Measurements from ENCODE around the gene C2CD4A.
A peak's percentile ranks its signal among the peaks of the same experiment; 100 is the strongest.

The C2CD4A gene

DNA sequence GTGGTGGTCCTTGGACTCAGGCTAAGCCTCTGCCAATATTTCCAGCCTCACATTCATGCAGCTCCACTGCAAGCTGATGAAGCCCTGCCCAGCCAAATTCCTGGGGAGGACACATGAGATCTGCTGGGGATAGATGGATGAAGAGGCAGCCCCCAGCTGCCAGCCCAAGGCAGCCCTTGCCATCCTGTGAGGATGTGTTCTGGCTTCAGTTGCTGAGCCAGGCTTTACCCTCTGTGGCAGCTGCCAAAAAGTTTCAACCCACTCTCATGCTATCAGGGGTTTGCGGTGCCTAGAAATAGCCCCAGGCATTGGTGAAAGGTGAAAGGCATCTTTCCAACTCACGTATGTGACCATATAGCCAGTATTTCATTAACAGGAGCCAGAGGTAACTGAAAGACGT lies 37.6 kb downstream of the C2CD4A start:
- DNase-seq: no peak

DNA sequence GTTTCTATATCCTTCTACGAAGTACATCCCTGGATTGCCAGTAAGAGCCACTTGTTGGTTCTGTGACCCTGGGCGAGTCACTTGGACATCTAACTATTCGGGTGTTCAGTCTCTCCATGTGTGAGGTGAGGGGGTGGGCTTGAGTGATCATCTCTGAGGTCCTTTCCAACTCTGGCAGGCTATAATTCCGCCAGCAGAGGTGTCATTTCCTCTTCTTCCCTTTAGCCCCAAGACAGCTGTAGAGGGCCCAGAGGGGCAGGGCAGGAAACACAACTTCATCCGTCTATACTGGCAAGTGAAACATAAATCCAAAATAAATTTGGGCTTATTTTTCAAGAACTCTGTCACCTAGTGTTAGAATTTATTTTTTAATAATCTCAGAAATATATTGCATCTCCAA lies 38.1 kb downstream of the C2CD4A start:
- no peak for DNase-seq

DNA sequence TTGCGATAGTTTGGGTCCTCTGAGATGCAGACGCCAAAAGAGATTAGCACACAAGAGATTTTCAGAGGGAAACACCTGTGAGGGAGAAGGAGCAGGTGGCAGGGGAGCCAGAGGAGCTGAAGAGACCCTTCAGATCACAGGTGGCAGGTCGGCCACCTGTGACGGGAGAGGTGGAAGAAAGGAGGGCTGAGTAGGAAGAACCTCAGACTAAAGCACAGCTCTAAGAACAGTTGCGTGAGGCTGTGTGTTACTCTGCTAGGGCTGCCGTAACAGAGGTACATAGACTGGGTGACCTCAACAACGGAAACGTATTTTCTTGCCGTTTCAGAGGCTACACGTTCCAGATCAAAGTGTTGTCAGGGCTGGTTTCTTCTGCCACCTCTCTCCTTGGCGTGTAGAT lies 38.5 kb downstream of the C2CD4A start:
- no peak for DNase-seq

DNA sequence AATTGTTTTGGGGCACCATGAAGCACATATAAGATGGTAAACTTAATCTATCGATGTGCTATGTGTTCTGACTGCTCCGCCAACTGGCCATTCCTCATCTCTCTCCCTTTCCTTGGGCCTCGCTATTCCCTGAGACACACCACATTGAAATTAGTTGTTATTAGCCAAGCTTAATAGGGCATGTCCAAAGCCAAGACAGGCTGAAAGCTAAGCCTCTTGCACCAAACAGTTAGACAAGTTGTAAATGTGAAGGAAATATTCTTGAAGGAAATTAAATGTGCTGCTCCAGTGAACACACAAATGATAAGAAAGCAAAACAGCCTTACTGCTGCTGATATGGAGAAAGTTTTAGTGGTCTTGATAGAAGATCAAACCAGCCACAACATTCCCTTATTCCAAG lies 39.3 kb downstream of the C2CD4A start:
- no peak for DNase-seq

DNA sequence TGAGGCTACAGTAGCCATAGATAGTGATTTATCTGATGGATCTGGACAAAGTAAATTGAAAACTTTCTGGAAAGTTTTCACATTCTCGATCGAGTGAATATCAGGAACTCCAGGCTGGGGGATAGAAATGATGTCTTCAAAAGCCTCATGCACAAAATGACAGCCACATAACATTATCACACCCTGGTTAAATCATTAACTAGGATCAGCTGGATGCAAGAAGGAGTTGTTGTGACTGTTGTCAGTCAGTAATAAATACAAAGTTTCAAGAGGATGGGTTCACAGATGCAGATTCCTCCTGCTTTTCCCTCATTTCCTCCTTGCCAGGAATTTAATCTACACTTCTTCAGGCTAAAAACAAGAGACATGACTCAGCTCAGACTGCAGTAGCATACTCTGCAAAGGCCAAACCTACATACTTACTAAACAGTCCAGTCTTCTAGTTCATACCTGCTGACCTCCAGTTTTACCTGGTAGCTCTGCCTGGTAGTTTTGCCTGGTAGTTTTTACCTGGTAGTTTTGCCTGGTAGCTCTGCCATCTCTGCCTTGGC lies 40.9 kb downstream of the C2CD4A start:
- DNase-seq: no peak

DNA sequence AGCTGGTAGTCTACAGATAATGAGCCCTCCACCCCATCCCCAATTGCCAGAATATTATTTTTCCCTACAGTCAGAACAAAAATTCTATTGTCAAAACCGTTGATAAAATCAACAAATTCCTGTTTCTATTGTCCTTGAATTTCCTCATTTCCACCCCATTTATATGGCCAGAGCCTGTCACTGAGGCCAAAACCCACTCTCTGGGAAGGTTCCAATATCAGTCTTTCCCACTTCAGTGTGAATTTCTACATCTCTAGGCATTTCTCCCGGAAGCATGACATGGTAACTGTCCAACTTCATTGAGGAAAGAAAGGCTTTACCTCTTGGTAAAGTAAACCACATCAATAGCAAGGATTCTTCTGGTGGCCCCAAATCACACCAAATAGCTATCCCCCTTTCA lies 41.6 kb downstream of the C2CD4A start:
- no peak for DNase-seq

DNA sequence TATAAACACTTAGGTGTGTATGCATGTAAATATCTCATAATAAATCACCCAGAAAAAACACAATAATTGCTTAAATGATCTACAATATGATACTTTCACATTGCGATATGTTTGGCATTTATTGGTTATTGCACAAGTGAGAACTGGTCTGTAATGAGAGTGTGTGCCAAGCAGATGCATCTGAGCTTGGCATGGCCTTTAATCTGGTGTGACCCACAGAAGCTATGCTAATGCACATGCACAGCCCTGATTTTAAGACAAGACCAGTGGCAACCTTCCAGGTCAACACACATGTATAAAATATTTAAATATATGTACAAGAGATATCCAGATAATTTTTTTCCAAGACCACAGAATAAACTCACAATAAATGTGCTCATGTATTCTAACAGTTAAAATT lies 42.7 kb downstream of the C2CD4A start:
- no peak for DNase-seq

DNA sequence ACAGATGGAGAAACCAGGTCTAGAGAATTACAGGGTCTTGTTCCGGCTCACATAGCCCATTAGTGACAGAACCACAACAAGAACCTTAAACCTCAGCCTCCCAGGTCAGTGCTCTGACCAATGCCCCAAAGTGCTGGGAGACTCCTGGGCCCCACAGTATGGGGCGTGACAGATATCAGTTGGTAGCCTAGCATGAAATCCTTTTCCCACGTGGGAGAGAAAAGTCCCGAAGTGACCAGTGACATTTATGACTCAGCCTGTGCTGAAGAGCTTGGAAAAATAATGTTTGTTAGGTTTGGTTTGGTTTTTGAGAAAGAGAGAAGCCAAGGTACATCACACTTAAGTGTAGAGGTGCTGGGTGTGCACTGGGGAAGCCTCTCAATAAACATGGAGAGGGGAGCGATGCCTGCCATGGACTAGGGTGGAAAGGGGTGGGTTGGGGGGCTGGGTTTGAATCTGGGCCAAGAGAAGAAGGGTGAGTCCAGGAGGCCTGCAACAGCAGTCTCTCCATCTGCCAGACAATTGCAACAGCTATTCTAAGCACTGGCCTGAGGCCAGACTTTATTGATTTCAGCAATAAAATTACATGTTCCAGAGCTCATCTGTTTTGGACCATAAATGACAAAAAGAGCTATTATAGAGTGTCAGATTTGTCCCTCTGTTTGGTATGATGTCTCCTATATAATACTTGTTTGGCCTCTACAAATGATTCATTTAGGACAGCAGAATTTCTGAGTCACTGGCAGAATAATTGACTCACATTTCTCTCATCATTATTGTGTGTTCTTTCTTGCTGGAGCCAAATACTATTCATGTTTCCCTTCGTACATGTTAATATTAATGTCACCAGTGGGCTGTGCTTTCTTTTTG lies 43.4 kb downstream of the C2CD4A start:
- peak; percentile 45 for DNase-seq

DNA sequence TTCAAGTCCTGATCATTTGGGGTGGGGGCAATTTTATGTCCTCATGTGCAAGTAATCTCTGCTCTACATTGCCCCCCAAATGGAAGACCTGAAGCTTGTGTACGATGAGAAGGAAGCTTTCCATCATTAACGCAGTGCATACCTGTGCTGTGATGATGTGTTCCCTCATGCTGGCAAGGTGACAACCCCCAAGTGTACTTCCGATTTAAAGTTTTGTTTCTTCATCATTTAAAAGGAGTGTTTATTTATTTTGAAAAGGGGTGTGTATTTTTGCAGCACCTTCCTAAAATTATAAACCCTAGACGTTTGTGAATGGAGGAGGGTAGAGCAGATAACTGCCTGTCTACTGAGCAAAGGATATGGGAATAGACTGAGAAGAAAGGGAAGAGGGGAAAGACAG lies 45.3 kb downstream of the C2CD4A start:
- DNase-seq: no peak

DNA sequence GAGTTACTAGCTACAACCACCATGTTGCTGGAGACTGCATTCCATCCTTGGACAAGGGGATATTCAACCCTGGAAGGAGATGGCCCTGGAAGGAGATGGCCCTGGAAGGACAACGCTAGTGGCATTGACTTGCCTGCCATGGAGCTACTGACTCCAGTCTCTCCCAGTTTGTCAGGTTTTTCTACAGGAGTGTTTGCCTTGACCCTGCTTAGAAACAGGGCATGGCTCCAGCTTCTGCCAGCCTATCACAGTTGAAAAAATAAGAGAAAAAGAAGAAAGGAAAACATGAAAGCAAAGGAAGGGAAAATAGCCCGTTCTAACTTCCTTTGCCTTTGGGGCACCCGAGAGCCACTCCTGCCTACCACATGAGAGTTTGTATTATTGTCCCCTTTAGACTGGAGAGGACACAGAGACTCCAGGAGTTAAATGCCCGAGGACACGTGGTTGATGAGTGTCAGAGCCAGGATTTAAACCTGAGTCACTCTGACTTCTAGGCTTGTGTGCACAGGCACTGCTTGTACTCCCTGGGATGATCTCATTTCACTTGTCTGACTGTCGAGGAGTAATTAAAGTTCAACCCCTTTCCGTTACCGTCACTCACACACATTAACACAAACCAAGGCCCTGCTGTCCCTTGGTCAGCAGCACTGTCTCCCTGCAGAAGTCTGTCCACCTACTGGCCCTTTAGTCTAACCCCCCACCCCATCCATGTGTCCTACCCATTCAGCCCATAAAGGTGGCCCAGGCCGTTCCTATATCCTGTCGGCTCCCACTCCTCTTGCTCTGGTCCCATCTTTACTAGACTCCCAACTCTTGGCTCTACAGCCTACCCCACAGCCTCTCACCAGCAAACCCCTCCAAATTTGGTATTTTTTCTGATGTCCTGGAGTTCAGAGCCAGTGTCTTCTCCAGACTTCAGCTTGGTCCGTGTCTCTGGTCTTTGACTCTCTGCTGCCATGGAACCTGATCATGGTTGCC lies 46.1 kb downstream of the C2CD4A start:
- peak; percentile 96 for DNase-seq

DNA sequence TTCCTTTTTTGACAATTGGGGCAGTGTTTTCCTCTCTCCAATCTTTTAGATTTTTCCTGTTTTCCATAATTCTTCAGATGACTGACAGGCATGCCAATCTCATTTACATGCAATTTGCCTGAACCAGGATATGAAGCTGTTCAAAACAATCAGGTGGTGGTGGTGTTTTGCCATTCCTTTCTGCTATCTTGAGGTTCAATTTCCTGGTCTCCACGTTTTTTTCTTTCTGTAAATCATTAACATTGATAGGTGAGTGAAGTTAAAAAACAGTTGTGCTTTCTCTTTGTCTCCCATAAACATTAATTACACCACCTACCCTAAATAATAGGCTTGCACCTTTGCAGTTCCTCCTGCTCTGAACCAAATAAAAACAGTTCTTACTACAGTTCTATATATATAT lies 49.1 kb downstream of the C2CD4A start:
- DNase-seq: peak; percentile 59

DNA sequence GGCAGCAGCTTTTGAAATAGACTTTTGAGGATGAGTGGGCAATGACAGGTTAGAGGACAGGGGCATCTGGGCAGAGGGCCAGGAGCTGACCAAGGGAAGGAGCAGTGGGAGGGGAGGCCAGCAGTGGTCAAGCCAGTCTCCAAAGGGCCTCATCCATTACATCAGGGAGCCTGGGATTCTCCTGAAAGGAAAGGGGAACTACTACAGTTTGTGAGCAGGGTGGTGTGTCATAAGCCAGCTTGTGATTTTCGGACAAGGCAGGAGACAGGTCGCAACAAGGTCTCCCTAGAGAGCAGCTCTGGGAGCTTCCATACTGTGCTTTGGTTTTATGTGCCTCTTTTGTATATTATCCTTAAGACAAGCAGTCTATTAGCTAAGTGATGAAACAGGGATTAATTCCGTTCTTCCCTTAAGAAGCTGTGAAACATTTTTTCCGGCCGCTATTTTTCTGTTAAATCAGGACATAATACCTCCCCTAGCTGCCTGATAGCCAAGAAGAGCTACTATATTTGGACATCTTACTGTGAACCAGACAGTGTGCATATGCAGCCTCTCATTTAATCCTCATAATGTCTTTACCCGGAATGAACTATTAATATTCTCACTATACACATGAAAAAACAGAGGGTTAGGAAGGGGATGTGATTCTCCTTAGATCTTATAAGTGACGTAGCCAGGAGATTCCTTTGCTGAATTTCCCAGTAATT lies 51.9 kb downstream of the C2CD4A start:
- DNase-seq: peak; percentile 13

DNA sequence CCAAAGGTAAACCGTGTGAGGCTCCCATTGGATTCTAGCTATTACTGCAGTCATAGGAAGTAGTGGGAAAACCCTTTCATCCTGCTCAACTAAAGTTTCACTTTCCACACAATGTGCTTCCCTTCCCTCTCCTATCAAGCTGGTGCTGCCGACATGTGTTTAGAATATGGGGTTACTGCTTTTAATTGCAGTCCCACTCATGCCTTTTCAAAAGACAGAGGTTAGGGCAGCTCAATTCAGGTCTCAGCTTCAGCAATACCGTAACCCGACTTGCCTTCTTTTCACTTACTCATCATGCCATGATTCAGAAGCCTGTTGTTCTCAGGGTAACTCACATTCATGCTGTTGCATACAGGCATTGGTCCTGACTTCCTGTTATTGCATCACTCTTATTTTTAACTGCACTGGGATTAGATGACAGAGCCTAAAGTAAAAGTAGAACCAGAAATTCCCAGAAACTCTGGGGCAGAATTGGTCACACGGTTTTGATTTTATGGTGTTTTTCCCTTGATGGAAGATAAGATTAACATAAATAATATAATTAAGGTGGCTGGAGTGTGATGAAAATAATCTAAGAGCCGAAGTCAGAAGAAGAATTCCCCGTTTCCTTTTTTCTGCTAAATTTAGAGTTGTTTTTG lies 52.6 kb downstream of the C2CD4A start:
- peak; percentile 86 for DNase-seq

DNA sequence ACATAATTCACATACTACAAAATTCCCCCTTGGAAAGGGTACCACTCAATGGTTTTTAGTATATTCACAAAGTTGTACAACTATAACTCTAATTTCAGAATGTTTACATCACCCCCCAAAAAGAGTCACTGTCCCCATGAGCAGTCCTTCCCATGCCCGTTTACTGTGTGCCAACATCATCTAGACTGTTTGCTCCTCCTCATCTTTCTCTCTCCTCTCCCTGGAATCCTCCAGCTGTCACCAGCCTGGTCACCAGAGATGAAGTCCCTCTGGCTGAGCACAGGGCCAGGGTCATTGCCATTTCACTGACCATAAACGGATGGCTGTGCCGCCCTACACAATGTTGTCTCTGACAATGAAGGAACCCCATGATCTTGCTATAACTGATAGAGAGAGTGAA lies 53.1 kb downstream of the C2CD4A start:
- DNase-seq: no peak

All from kidney glomerular epithelial cell (primary cell).